Mesendoderm (in vitro differentiated cells): Measurements from ENCODE around the gene COBL.

ENCODE experiments used
- DNase-seq: peaks from one replicate; pipeline ENCODE4 v3.0.0; 2013
- H2AK5ac ChIP-seq: 2 replicates; pipeline ENCODE4 v1.6.1; 2013; ENCODE audit warnings: low read length, inconsistent platforms
- H2BK120ac ChIP-seq: 2 replicates; pipeline ENCODE4 v1.6.1; 2013; ENCODE audit warnings: low read depth, mild to moderate bottlenecking, low read length, moderate library complexity, mixed read lengths
- H2BK15ac ChIP-seq: replicated peaks from 2 replicates; pipeline ENCODE4 v1.6.1; 2013; ENCODE audit warnings: low read depth, mild to moderate bottlenecking, moderate library complexity
- H2BK5ac ChIP-seq: 2 replicates; pipeline ENCODE4 v1.6.1; 2013; ENCODE audit warnings: low read length, inconsistent platforms
- H3K18ac ChIP-seq: 2 replicates; pipeline ENCODE4 v1.6.1; 2013; ENCODE audit warnings: mild to moderate bottlenecking, low read length, mixed read lengths
- H3K23ac ChIP-seq: one replicate; pipeline ENCODE4 v1.6.1; 2013; ENCODE audit warnings: low read length
- H3K27ac ChIP-seq: 2 replicates; pipeline ENCODE4 v1.5.1; 2013; ENCODE audit warnings: low read depth, mild to moderate bottlenecking, inconsistent platforms, low read length, moderate library complexity
- H3K27me3 ChIP-seq: 2 replicates; pipeline ENCODE4 v1.6.1; 2013; ENCODE audit warnings: low read length, control low read depth, mild to moderate bottlenecking, inconsistent platforms; ENCODE audit not compliant: insufficient read depth, poor library complexity
- H3K36me3 ChIP-seq: 2 replicates; pipeline ENCODE4 v1.6.1; 2013; ENCODE audit warnings: low read length, inconsistent platforms; ENCODE audit not compliant: control insufficient read depth, insufficient read depth
- H3K4ac ChIP-seq: one replicate; pipeline ENCODE4 v1.6.1; 2013; ENCODE audit warnings: low read depth, mild to moderate bottlenecking, low read length, moderate library complexity
- H3K4me1 ChIP-seq: 2 replicates; pipeline ENCODE4 v1.6.1; 2013; ENCODE audit warnings: low read depth, low read length, inconsistent platforms; ENCODE audit not compliant: control insufficient read depth
- H3K4me2 ChIP-seq: 2 replicates; pipeline ENCODE4 v1.6.1; 2013; ENCODE audit warnings: low read length
- H3K4me3 ChIP-seq: 2 replicates; pipeline ENCODE4 v1.5.1; 2013; ENCODE audit warnings: mild to moderate bottlenecking, low read length
- H3K56ac ChIP-seq: one replicate; pipeline ENCODE4 v1.6.1; 2013; ENCODE audit warnings: low read length
- H3K79me1 ChIP-seq: 2 replicates; pipeline ENCODE4 v1.6.1; 2013; ENCODE audit warnings: low read length, inconsistent platforms
- H3K79me2 ChIP-seq: 2 replicates; pipeline ENCODE4 v1.6.1; 2013; ENCODE audit warnings: mild to moderate bottlenecking, low read length; ENCODE audit not compliant: control insufficient read depth, insufficient read depth
- H3K9ac ChIP-seq: 2 replicates; pipeline ENCODE4 v1.6.1; 2013; ENCODE audit warnings: low read length, inconsistent platforms
- H4K5ac ChIP-seq: one replicate; pipeline ENCODE4 v1.6.1; 2013; ENCODE audit warnings: low read length
- H4K8ac ChIP-seq: one replicate; pipeline ENCODE4 v1.6.1; 2013; ENCODE audit warnings: low read depth, mild to moderate bottlenecking, control low read depth, low read length, moderate library complexity
- WGBS: extraction: QIAGEN DNeasy Blood & Tissue Kit; methylation state at CpG from one replicate; pipeline ENCODE4 v1.1.7; 2013; ENCODE audit warnings: low lambda C conversion rate, missing lambda C conversion rate; ENCODE audit not compliant: insufficient coverage; ENCODE audit errors: extremely low coverage; 5-methylcytosine and 5-hydroxymethylcytosine counted together

COBL gene

GRCh38 chr7:51316262-51316665 is 345 bp downstream of the COBL start:
- Histone ChIP-seq H2AK5ac (no peak overlapping the region), H3K4me3 (peak overlapping the region; percentile 45), H3K9ac (peak overlapping the region; percentile 40)

GRCh38 chr7:51315393-51316261 is 982 bp downstream of the COBL start:
- H3K4me2 ChIP-seq = peak overlapping the region; percentile 97
- H3K4me3 ChIP-seq = peak overlapping the region; percentile 45
- H3K36me3 ChIP-seq = no peaks in the 10 kb centered on the region
- no peak overlapping the region for H2BK5ac ChIP-seq
- H2BK15ac ChIP-seq = no peak overlapping the region
- H3K9ac ChIP-seq = peak overlapping the region; percentile 40
- no peak overlapping the region for H4K5ac ChIP-seq
- no peak overlapping the region for H3K23ac ChIP-seq
- no peak overlapping the region for H2BK120ac ChIP-seq
- DNase-seq = peak; percentile 70
- H3K4ac ChIP-seq = no peak overlapping the region
- no peaks in the 10 kb centered on the region for H3K4me1 ChIP-seq
- no peaks in the 10 kb centered on the region for H3K79me2 ChIP-seq
- H3K79me1 ChIP-seq = no peaks in the 10 kb centered on the region
- no peak overlapping the region for H3K18ac ChIP-seq
- no peak overlapping the region for H4K8ac ChIP-seq
- H3K27ac ChIP-seq = no peak overlapping the region
- peaks cover 7% of the 10 kb centered on the region for H3K27me3 ChIP-seq
- H2AK5ac ChIP-seq = no peak overlapping the region
- WGBS = no CpG with 5 or more reads among the region's 58 CpGs
- H3K56ac ChIP-seq = peak overlapping the region; percentile 74

More at GRCh38 chr7:51316262-51316665, 345 bp downstream of the COBL start:
- no peak overlapping the region for H4K5ac ChIP-seq
- H2BK120ac ChIP-seq = no peak overlapping the region
- H3K23ac ChIP-seq = no peak overlapping the region
- DNase-seq = peak; percentile 33
- H3K4me2 ChIP-seq = peak overlapping the region; percentile 97
- peak overlapping the region; percentile 13 for H3K18ac ChIP-seq
- H3K4ac ChIP-seq = no peak overlapping the region
- H3K56ac ChIP-seq = peak overlapping the region; percentile 74
- no peaks in the 10 kb centered on the region for H3K79me1 ChIP-seq
- H3K27ac ChIP-seq = no peak overlapping the region
- no peaks in the 10 kb centered on the region for H3K79me2 ChIP-seq
- H3K27me3 ChIP-seq = peaks cover 7% of the 10 kb centered on the region
- no CpG with 5 or more reads among the region's 46 CpGs for WGBS
- H2BK5ac ChIP-seq = no peak overlapping the region
- no peak overlapping the region for H2BK15ac ChIP-seq
- no peak overlapping the region for H4K8ac ChIP-seq
- no peaks in the 10 kb centered on the region for H3K4me1 ChIP-seq
- H3K36me3 ChIP-seq = no peaks in the 10 kb centered on the region

- Histone ChIP-seq H3K27ac (no peak overlapping the region), H3K4me2 (no peak overlapping the region), H2BK15ac (no peak overlapping the region), H3K23ac (no peak overlapping the region), H4K5ac (no peak overlapping the region), H2BK5ac (no peak overlapping the region), H3K4me3 (no peak overlapping the region), H3K4ac (no peak overlapping the region), H4K8ac (no peak overlapping the region), H3K56ac (no peak overlapping the region), H2BK120ac (no peak overlapping the region), H3K18ac (no peak overlapping the region), H3K36me3 (no peaks in the 10 kb centered on the region), H3K4me1 (no peaks in the 10 kb centered on the region), H2AK5ac (no peak overlapping the region), H3K79me1 (no peaks in the 10 kb centered on the region), H3K27me3 (peaks cover 7% of the 10 kb centered on the region), H3K79me2 (no peaks in the 10 kb centered on the region), H3K9ac (no peak overlapping the region)
- DNase-seq = no peak
- WGBS = no CpG with 5 or more reads among the region's 4 CpGs
Observed at GRCh38 chr7:51314726-51315125, 1.9 kb downstream of the COBL start.

- no peak for DNase-seq
- Histone ChIP-seq H2BK15ac (no peak overlapping the region), H3K4me1 (no peaks in the 10 kb centered on the region), H2BK120ac (no peak overlapping the region), H3K4me3 (no peak overlapping the region), H4K5ac (no peak overlapping the region), H3K79me1 (no peaks in the 10 kb centered on the region), H3K27me3 (peaks cover 7% of the 10 kb centered on the region), H3K4me2 (no peak overlapping the region), H3K18ac (no peak overlapping the region), H3K9ac (no peak overlapping the region), H3K4ac (no peak overlapping the region), H3K79me2 (no peaks in the 10 kb centered on the region), H3K36me3 (no peaks in the 10 kb centered on the region), H3K23ac (no peak overlapping the region), H2BK5ac (no peak overlapping the region), H2AK5ac (no peak overlapping the region), H3K27ac (no peak overlapping the region), H3K56ac (no peak overlapping the region), H4K8ac (no peak overlapping the region)
- no CpG with 5 or more reads among the region's 6 CpGs for WGBS
Observed at GRCh38 chr7:51313738-51314425, 2.7 kb downstream of the COBL start.

- no peak for DNase-seq
- Histone ChIP-seq H3K4me2 (no peak overlapping the region), H4K8ac (no peak overlapping the region), H3K4me3 (no peak overlapping the region), H3K18ac (no peak overlapping the region), H2BK120ac (no peak overlapping the region), H3K27me3 (peaks cover 7% of the 10 kb centered on the region), H2AK5ac (no peak overlapping the region), H3K27ac (no peak overlapping the region), H4K5ac (no peak overlapping the region), H3K9ac (no peak overlapping the region), H3K79me1 (no peaks in the 10 kb centered on the region), H3K79me2 (no peaks in the 10 kb centered on the region), H3K4me1 (no peaks in the 10 kb centered on the region), H2BK5ac (no peak overlapping the region), H3K4ac (no peak overlapping the region), H3K56ac (no peak overlapping the region), H2BK15ac (no peak overlapping the region), H3K23ac (no peak overlapping the region), H3K36me3 (no peaks in the 10 kb centered on the region)
- WGBS = no CpG with 5 or more reads among the region's 5 CpGs
Observed at GRCh38 chr7:51312951-51313737, 3.5 kb downstream of the COBL start.
